ENCODE data around the gene LIMS3. TPM values are rescaled to one million over a fixed set of nuclear protein-coding genes. Genes with fewer than 3 reads are reported as not detected.
"Not testable (repeated sequence)": the region's sequence is repeated elsewhere in the genome, so short reads cannot be mapped to it uniquely, and the experiment has no call there.

Gene LIMS3
- total RNA-seq, 6 donors from 2014 or later = 0.89 to 2.2 (median 1.6) TPM; not detected in 2

DNA sequence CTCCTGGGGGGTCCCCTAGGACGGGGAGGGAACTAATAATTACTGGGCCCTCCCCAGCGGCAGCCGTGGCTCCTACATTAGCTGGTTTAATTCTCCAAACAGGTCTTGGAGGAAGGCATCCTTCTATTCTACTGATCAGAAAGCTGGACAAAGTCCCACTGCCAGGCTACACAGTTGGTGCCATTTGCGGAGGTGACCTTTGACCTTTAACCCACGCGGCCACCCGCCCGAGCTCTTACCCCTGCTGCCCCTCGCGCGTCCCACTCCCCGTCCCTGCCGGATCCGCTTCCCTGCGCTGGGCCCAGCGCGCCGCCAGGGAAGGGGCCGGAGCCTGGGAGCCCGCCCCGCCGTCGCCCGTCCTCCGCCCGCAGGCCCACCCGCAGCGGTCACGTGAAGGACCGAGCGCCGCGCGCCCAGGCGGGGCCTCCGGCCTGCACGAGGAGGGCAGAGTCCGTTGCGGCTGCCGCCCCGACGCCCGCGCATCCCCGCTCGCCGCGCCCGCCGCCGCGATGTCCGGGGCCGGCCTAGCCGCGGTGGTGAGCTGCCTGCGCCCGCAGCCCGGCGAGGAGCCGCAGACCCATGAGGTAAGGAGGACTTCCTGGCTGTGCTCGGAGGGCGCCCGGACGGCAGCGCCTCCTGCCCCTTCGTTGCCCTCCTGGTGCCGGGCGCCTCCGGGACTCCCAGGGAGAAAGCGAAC lies 48.9 kb downstream of the LIMS3 start:
- WGBS, 2 donors = no CpG with 5 or more reads among the region's 71 CpGs
- DNase-seq, H3K36me3 ChIP-seq, H3K27me3 ChIP-seq, H3K27ac ChIP-seq, H3K4me3 ChIP-seq, H3K4me1 ChIP-seq, H3K9me3 ChIP-seq: not testable (repeated sequence)
- peak in 1 of 2 donors; percentile 88 for ATAC-seq (ENCODE audit: low FRiP score in 2 of 2)

DNA sequence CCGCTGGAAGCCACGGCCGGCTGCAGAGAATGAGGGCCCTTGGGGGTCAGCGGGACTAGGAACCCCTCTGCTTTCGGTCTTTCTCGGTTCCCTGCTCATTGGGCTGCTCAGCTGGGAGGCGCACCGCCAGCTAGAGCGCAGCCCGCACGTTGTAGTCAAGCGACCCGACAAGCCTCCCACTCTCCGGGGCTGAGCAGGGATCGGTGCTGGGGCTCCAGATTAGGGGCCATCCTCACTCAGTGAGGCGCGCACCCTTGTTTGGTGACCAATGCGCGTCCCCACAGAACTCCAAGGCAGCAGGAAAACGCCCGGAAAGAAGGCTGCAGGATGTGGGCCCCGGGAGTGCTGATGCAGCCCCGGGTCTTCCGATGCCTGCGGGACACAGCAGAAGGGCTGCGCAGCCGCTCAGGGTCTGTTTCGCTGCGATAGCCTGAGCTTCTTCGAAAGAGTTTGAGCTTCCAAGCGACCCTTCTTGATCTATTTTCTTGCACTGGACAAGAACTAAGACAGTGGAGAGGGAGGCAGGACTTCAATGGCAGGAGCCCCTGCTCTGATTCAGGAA lies 49.6 kb downstream of the LIMS3 start:
- H3K9me3 ChIP-seq, H3K36me3 ChIP-seq, H3K27me3 ChIP-seq, H3K4me1 ChIP-seq, DNase-seq, H3K27ac ChIP-seq, H3K4me3 ChIP-seq: not testable (repeated sequence)
- peak in 1 of 2 donors; percentile 55 for ATAC-seq (ENCODE audit: low FRiP score in 2 of 2)
- WGBS, 2 donors = no CpG with 5 or more reads among the region's 31 CpGs

DNA sequence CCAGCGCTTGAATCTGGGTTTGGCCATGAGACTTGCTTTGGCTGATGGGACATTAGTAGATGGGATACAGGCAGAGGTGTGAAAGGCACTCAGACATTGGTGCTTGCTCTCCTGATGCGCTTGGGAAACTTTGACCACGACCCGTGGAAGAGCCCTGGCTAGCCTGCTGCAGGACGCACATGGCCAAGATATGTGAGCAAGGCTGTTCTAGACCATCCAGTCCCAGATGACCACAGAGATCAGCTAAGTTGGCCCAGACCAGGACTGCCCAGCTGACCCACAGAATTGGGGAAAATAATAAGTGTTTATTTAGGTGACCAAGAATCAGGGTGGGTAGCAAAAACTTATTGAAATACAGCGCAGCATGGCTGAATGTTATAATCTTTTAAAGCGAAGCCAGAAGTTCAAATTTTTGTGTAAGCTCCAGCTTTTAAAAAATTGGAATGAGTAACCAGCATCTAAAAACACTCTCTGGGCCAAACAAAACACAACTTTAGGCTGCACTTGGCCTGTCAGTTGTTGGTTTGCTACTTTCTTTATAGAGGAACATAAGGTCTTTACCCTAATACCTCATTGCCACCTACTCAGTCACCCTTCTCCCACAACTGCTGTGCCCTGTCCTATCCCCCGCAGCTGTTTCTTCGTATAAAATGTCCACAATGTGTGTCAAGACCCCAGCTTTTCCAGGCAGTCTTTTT lies 51.8 kb downstream of the LIMS3 start:
- not testable (repeated sequence) for H3K4me1 ChIP-seq, H3K27me3 ChIP-seq, DNase-seq, H3K27ac ChIP-seq, H3K36me3 ChIP-seq, H3K4me3 ChIP-seq, H3K9me3 ChIP-seq
- ATAC-seq (ENCODE audit: low FRiP score in 2 of 2) = peak in 1 of 2 donors; percentile 54
- no CpG with 5 or more reads among the region's 9 CpGs for WGBS, 2 donors

DNA sequence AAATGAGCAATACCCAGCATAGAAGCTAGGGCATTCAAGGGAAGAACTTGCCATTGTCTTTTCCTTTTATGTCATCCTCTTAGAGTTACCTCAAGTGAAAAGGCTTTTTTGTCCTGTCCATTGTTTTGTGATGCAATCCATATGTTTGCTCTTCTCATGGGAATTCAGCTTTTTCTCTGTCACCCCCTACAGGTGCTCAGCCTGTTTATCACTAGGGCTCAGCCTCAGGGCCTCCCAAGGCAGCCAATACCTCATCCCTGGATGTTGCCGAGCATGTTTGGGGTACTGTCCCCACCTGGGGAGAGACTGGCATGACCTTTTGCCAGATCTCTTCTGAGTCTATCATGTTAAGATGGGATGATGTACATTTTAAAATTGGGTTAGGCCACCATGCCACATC lies 65.5 kb downstream of the LIMS3 start:
- H3K9me3 ChIP-seq; H3K4me3 ChIP-seq; H3K4me1 ChIP-seq; H3K27me3 ChIP-seq; H3K36me3 ChIP-seq; DNase-seq; ATAC-seq (ENCODE audit: low FRiP score in 2 of 2); H3K27ac ChIP-seq: not testable (repeated sequence)
- WGBS, 2 donors = no CpG with 5 or more reads among the region's 1 CpG

- not testable (repeated sequence) for ATAC-seq (ENCODE audit: low FRiP score in 2 of 2); H3K4me3 ChIP-seq
Observed at GRCh38 chr2:109965482-109965881, 67.0 kb downstream of the LIMS3 start.

DNA sequence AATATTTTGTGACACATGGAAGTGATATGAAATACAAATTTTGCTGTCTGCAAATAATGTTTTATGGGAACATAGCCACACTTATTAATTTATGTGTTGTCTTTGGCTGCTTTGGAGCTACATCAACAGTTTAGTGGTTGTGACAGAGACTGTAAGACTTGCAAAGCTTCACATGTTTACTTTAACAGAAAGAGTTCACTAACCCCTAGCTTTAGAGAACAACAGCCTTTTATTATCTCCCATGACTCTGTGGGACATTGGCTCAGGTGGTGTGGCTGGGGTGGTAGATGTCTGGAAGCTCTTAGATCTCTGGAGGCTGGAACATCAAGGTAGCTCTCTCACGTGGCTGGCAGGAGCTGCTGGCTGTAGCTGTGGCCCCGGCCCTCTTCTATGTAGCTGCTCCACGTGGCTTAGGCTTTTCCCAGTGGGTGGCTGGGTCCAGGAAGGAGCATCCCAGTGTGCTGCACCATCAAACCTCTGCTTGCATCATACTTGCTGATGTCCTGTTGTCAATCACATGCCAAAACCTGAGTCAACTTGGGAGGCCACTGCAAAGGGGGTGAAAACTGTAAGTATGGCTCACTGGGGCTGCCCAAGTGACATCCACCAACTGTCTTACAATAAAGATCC lies 67.7 kb downstream of the LIMS3 start:
- H3K27me3 ChIP-seq, H3K27ac ChIP-seq, DNase-seq, H3K4me3 ChIP-seq, H3K4me1 ChIP-seq, H3K36me3 ChIP-seq, H3K9me3 ChIP-seq: not testable (repeated sequence)
- peak in 1 of 2 donors; percentile 49 for ATAC-seq (ENCODE audit: low FRiP score in 2 of 2)
- WGBS, 2 donors = no CpG with 5 or more reads among the region's 3 CpGs

More at GRCh38 chr2:109965482-109965881, 67.0 kb downstream of the LIMS3 start:
- H3K27me3 ChIP-seq, H3K36me3 ChIP-seq, H3K9me3 ChIP-seq, DNase-seq, H3K4me1 ChIP-seq, H3K27ac ChIP-seq: not testable (repeated sequence)
- no CpG with 5 or more reads among the region's 1 CpG for WGBS, 2 donors

DNA sequence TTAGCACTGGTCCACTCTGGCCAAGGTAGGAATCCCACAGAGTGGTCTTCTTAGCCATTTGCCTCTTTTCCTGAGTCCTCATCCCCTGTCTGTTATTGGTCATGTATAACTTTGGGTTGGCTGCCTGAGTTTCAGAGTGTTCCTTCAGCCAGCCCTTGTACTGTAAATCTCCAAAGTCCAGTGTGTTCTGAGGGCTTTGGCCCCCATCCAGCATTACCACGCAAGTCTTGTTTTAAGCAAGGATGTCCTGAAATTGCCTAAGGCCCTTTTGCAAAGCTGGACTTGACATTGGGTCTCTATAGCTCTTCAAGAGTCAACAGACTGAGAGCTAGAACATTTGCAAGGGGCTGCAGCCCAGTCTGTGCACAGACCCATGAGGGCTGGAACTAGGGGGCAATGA lies 68.4 kb downstream of the LIMS3 start:
- DNase-seq, H3K27ac ChIP-seq, H3K9me3 ChIP-seq, H3K27me3 ChIP-seq, H3K4me3 ChIP-seq, H3K36me3 ChIP-seq, H3K4me1 ChIP-seq: not testable (repeated sequence)
- ATAC-seq (ENCODE audit: low FRiP score in 2 of 2) = peak in 1 of 2 donors; percentile 15
- no CpG with 5 or more reads among the region's 1 CpG for WGBS, 2 donors

GRCh38 chr2:109969864-109970263 lies 71.4 kb downstream of the LIMS3 start:
- WGBS, 2 donors = no CpG with 5 or more reads among the region's 14 CpGs
- not testable (repeated sequence) for H3K27ac ChIP-seq, DNase-seq, H3K27me3 ChIP-seq, H3K36me3 ChIP-seq, H3K9me3 ChIP-seq, H3K4me3 ChIP-seq, H3K4me1 ChIP-seq
- peak; percentile 62 to 81 for ATAC-seq (ENCODE audit: low FRiP score in 2 of 2)

DNA sequence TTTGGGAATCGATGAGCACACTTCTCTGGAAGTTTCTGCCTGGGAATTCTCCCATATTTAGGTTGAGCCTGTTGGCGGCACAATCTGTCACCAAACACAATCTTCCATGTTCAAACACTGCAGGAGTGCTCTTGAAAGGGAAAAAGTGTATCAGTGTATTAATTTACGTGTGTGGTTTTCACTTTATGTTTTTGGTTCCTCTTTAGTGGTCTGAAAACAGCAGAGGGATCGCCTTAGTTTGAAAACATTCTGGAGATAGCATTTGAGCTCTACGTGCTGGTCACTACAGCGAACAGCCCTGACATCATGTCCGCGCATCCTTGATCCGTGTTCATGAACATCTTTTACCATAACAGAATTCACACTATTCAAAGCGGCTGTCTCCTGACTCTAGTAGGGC lies 73.2 kb downstream of the LIMS3 start:
- WGBS, 2 donors = no CpG with 5 or more reads among the region's 10 CpGs
- not testable (repeated sequence) for H3K4me1 ChIP-seq; H3K4me3 ChIP-seq; H3K27me3 ChIP-seq; H3K9me3 ChIP-seq; DNase-seq; H3K36me3 ChIP-seq; H3K27ac ChIP-seq; ATAC-seq (ENCODE audit: low FRiP score in 2 of 2)

Other genes with a start within 250 kb of the LIMS3 start
- gene RGPD5, start 104.4 kb upstream of the LIMS3 start, total RNA-seq = 100 to 1,000 TPM in 1 of 6 donors, 10 to 100 TPM in 4, 1 to 10 TPM in 1; 9.1 to 270 (median 34.6) TPM
- gene MALL, start 217.1 kb downstream of the LIMS3 start, total RNA-seq = 100 to 1,000 TPM in 4 of 6 donors, 10 to 100 TPM in 2; 40.9 to 203 (median 120) TPM